ENCODE results near the gene USP22.
"Not testable (repeated sequence)": the region's sequence is repeated elsewhere in the genome, so short reads cannot be mapped to it uniquely, and the experiment has no call there.

Gene USP22

GRCh38 chr17:20983359-20983637, 59.5 kb downstream of the USP22 start:
- TF ChIP-seq, protein P1, sequence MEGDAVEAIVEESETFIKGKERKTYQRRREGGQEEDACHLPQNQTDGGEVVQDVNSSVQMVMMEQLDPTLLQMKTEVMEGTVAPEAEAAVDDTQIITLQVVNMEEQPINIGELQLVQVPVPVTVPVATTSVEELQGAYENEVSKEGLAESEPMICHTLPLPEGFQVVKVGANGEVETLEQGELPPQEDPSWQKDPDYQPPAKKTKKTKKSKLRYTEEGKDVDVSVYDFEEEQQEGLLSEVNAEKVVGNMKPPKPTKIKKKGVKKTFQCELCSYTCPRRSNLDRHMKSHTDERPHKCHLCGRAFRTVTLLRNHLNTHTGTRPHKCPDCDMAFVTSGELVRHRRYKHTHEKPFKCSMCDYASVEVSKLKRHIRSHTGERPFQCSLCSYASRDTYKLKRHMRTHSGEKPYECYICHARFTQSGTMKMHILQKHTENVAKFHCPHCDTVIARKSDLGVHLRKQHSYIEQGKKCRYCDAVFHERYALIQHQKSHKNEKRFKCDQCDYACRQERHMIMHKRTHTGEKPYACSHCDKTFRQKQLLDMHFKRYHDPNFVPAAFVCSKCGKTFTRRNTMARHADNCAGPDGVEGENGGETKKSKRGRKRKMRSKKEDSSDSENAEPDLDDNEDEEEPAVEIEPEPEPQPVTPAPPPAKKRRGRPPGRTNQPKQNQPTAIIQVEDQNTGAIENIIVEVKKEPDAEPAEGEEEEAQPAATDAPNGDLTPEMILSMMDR (conservative IDR thresholded peaks at IDR 0.05; ENCODE audit: low read depth, low read length): no peak
- H3K4me3 ChIP-seq (ENCODE audit: low read length): no peak overlapping the region
- no peak for DNase-seq (ENCODE audit: low read depth)

DNA sequence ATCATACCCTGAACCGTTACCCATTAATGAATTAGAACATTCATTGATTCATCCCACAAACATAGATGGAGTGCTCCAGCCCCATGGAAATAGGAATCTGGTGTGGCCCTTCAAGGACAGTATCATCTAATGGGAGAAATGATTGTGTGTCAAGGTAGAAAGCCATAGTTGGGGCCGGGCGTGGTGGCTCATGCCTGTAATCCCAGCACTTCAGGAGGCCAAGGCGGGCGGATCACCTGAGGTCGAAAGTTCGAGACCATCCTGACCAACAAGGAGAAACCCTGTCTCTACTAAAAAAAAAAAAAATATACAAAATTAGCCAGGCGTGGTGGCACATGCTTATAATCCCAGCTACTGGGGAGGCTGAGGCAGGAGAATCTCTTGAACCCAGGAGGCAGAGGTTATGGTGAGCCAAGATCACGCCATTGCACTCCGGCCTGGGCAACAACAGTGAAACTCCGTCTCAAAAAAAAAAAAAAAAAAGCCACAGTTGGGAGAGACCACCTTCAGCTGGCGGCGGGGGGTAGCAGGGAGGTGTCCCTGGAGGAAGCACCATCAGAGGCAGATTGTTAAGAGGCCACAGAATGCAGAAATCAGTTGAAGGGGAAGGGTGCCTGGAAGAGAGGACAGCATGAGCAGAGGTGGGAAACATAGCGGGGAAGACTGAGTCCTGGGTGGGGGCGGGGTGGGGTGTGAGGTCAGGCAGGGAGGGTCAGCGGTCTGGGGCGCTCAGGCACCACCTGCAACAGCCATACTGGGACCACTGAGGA, 60.0 kb downstream of the USP22 start:
- no peak overlapping the region for H3K4me3 ChIP-seq (ENCODE audit: low read length)
- TF ChIP-seq, protein P1 (conservative IDR thresholded peaks at IDR 0.05; ENCODE audit: low read depth, low read length): no peak

GRCh38 chr17:20981046-20981920, 61.5 kb downstream of the USP22 start:
- DNase-seq (ENCODE audit: low read depth): no peak
- no peak overlapping the region for H3K4me3 ChIP-seq (ENCODE audit: low read length)
- TF ChIP-seq, protein P1 (conservative IDR thresholded peaks at IDR 0.05; ENCODE audit: low read depth, low read length): no peak

More for the DNA sequence above, 60.0 kb downstream of the USP22 start:
- DNase-seq (ENCODE audit: low read depth): no peak

GRCh38 chr17:20979792-20980083, 63.1 kb downstream of the USP22 start:
- no peak overlapping the region for H3K4me3 ChIP-seq (ENCODE audit: low read length)
- no peak for DNase-seq (ENCODE audit: low read depth)
- TF ChIP-seq, protein P1 (conservative IDR thresholded peaks at IDR 0.05; ENCODE audit: low read depth, low read length): no peak

- DNase-seq (ENCODE audit: low read depth); H3K4me3 ChIP-seq (ENCODE audit: low read length): not testable (repeated sequence)
Observed at GRCh38 chr17:20979007-20979791, 63.6 kb downstream of the USP22 start.

DNA sequence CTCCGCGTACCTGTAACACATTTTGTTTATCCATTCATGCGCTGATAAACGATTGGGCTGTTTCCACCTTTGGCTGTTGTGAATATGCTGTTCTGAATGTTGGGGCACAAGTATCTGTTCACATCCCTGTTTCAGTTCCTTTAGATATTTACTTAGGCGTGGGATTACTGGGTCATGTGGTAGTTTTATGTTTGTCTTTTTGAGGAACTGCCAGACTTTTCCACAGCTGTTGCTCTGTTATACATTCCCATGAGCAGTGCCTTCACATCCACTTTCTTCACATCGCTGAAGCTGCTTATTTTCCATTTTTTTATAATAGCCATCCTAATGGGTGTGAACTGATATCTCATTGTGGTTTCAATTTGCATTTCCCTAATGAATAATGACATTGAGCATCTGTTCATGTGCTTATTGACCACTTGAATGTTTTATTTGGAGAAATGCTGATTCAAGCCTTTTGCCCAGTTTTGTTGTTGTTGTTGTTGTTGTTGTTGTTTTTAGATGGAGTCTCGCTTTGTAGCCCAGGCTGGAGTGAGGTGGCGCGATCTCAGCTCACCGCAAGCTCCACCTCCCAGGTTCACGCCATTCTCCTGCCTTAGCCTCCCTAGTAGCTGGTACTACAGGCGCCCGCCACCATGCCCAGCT, 65.1 kb downstream of the USP22 start:
- H3K4me3 ChIP-seq (ENCODE audit: low read length): not testable (repeated sequence)
- DNase-seq (ENCODE audit: low read depth): peak; percentile 17

DNA sequence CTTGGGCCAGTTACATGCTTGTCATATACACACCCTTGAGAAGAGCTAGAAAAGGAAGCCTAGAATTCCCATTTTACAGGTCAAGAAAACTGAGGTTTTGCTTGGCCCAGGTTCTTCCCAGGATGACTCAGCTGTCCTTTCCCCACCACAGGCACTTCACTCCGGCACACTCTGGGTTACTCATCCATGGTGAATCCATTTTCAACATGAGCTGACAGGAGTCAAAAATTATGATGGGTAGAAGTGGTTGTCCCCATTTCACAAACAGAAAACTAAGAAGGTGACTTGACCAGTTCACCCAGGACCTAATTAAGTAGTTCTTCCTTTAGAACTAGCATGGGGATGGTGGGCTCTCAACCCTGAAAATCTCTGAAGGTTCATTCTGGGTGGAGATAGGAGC, 67.2 kb downstream of the USP22 start:
- DNase-seq (ENCODE audit: low read depth): no peak
- no peak overlapping the region for H3K4me3 ChIP-seq (ENCODE audit: low read length)
- TF ChIP-seq, protein P1 (conservative IDR thresholded peaks at IDR 0.05; ENCODE audit: low read depth, low read length): no peak
